Measurements from ENCODE around the gene SLC25A21.

Gene SLC25A21

DNA sequence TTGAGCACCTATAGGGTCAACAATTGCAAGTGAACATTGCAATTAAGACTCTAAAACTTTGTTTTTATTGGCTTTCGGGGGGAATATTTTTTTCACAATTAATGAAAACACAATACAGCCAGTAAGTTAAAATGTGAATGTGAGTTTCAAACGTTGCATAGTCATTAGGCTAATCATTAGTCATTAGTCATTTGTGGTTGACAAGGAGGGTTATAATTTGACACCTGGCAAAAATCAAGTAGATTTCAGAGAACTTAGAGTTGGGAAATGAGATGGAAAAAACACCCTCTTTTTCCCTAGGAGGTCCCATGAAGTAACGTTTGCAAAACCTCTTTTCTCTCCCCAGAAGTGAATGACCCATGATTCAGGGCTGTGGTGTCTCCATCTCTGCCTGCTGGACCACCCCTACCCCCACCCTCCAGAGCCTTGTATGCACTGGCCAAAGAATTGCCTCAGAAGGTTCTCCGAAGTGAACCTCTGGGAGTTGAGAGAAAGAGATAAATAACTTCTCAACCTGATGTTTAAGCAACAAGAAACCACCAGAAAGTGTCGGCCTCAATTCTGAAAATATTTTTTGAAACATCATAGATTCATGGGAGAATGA lies 314.5 kb downstream of the SLC25A21 start:
- DNase-seq = no peak

DNA sequence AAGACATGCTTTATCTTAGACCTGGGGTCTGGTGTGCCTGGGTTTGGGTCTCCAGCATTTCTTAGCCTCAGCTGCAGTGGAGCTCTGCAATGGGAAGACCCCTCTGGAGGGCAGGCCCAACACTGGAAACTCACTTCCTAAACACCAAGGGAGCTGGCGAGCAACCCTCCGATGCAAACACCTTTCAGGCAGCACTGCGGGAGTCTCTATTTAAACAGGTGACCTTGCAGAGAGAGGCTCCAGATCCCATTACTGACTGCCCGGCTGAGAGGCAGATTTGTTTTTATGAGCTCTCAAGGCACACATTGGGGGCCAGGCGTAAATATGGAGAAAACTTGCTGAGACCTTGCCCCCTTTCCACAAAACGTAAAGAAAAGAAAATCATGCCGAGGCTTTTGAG lies 315.3 kb downstream of the SLC25A21 start:
- DNase-seq = no peak

DNA sequence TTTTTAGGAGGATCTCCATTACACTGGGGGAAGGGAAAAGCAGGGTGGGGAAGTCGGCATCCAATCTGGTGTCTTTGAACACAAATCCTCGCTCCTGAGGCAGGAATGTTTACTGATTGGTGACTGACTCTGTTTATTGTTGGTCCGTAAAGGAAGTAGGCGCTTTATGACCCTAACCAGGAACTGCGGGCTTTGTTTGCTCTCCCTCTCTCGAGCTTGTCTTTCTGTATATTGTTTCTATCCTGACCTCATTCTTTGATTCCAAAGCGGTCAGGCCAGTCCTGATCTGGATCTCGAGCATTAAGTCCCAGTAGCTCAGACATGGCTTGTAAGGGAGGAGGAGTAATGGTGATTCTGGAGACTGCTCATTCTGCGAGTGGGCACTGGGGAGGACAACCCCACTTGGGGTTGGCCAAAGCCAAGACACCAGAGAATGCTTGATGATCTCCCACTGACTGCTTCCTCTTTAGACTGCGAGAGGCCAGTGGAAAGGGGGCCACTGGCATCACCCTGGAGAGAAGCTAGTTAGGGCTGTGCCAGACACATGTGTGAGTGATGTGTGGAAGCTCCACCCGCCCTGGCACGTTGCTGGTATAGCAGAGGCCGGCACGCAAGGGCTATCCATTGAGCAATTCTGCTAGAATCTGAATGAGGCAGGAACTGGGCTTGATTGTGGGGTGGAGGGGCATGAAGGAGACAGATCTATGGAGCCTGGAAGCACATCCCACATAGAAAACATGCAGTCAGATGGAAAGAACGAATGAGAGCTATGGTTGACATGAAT lies 316.1 kb downstream of the SLC25A21 start:
- no peak for DNase-seq

DNA sequence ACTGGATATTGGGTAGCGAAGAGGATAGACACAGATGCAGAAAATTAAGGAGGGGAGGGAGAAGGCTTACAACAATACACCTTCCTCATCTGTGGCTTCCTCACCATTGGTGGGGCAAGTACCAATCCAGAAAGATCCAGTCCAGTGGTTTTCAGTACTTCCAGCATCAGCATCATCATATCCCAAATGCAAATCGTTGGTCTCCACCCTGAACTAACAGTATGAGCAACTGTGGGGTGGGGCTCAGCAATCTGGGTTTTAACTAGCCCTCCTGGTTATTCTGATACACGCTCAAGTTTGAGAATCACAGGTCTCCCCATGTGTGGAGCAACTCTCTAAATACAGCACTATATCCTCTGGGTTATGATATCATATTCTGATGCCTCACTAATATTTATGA lies 317.0 kb downstream of the SLC25A21 start:
- DNase-seq = no peak

DNA sequence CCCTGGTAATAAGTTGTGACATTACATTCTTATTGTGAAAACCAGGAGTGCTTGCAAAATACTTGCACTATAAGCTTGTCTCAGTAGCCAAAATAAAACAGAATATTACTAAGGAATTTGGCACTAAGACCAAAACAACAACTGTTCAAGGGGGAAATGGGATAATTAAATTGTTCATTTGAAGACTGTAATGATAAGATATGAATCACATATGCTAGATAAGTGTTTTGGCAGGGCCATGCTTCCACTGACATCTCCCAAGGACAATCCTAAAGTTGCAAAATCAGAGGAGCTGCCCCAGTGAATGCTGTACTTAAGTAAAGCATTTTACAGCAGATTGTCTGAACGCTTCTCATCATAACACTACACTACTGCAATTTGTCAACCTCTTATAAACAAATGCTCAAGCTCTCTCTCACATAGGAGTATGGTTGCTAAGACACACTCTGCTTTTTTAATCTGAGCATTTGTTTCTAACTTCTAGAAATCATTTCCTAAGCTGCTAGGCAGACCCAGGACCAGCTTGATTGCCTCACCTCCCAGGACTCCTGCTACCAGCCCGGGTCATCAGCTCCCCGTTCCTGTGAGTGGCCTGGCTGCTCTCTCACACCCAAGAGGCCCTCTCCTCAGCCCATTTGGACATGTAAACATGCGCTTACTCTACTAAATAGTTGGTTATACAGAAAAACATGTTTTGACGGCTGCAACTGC lies 319.3 kb downstream of the SLC25A21 start:
- no peak for DNase-seq

DNA sequence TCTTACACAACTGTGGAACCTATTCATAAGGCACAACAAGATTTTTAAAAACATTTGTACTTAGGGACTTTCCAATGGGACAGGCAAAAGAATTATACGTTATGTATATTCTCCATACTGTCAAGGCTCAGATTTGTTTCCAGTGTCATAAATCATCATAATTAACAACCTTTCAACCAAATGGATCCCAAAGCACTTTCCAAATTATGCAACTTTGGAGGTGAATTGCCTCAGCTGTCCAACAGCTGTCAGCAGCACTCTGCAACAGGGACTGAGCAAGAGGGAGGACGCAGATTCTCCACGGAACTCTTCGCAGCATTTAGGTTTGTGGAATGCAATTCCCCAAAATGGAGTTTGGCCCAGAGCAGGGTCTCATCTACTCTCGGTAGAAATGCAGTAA lies 324.2 kb downstream of the SLC25A21 start:
- DNase-seq = no peak

DNA sequence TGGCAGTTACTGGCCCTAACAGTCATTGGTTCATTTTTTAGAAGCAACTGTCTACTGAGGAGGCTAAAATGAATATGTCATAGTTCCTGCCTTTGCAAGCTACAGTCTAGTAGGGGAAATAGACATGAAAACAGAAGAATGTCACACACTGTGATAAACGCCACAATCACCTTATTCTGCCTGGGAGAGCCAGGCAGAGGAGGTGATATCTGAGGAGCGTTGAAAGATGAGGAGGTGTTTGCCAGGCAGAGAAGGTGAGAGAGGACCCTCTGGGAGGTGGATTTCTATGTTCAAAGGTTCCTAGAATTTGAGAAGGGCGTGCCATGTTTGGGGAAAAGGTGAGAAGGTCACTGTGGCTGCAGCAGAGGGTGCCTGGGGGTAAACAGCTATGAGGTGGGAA lies 325.0 kb downstream of the SLC25A21 start:
- DNase-seq = no peak

DNA sequence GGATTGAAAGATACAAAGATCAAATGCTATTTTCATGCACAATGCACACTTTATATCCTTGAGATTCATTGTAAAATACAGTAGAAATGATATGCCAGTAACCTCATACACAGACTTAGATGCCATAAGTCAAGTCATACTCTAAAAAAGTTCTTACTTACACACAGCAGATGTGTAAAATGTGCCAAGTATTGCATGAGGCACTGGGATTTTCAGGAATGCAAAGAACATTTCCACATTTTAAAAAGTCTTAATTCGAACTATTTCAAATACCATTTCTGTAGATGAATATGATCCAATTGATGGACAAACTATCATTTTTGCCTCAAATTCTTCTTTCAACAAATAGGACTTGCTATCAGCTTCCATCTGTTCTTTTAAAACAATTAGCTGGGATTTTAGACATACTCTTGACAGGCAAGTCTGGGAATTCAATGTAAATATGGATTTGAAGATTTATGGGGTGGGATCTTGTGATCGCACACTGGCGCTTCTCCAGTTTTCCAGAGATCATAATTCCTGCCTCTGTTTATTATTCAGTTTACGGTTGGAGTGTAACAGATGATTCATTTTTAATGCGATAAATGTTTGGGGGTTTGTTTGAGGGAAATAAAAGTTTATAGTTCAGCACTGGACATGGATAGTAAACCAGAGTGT lies 326.9 kb downstream of the SLC25A21 start:
- peak; percentile 5 for DNase-seq

DNA sequence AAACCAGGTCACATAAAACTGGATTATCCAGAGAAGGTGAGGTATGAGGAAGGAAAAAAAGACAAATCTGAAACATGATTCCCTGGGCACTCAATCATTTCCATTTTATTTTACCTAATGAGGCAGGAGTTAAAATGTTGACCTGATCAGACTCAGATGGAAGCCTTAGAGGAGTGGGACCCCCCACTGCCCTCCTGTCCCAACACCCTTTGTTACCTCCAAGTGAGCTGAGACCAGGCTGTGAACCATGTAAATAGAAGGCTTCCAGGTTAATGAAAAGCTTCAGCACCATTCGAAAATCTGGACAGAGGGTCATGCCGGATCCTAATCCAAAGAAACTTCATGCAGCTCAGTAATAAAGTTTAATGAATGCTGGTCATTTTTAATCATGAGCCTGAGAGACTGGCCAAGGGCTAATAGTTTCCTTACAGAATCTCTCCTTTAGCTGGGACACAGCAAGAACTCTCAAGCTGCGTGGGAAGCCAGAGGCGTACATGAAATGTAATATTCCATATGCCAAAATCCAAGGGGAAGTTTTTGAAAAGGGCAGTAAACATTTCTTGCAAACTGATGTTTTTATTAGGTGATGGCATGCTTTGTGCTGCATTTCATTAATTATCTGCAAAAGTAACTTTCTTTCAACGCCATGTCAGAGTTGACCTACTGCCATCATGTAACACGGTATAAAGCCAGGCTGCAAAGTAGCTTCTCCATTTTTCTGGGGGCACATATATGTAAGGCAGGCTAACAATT lies 327.8 kb downstream of the SLC25A21 start:
- DNase-seq = no peak

DNA sequence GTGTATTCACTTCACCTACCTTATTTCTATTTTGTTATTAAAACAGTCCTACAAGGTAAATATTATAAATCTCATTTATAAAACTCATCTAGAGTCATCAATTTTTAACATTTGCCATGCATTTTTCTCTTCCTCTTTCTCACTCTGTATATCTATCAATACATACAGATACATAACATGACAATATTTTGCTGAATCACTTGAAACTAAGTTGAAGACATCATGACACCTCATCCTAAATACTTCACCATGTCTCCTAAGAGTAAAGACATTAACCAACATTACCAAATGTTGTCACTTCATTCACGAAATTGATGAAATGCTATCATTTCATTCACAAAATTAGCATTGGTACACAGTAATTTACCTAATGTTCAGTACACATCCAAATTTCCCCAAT lies 329.0 kb downstream of the SLC25A21 start:
- no peak for DNase-seq

DNA sequence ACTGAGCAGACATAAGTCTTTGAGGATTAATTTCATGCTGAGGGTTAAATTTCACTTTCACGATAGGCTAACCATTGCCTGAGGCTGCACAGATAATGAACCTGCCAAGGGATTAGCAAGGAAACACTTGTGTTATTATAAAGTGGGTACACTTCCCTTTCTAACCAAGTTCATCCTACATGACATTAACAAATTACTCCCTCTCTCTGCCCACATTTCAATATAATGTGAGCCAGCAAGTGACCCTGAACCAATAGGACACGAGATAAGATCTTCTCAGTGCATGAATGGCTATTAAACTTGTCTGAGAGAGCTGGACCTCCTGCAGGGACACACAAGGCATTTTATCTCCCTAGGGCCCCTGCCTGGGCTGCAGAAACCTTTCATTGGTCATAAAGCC lies 337.3 kb downstream of the SLC25A21 start:
- DNase-seq = no peak

DNA sequence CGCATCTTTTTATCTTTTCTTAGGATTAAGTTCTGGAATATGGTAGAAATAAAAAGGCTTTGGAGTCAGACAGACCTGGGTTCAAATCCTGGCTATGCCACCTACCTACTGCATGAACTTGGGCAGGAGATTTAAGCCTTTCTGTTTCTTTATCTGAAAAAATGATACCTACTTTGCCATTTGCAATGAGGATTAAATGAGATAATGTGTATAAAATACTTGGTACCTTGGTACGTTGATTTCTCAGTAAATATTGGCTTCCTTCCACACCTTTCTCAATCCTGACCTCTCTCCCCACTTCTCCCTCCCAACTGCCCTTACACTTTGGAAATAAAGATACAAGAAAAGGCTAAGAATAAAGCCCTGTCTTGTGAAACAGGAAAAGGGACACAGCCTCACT lies 338.1 kb downstream of the SLC25A21 start:
- no peak for DNase-seq

DNA sequence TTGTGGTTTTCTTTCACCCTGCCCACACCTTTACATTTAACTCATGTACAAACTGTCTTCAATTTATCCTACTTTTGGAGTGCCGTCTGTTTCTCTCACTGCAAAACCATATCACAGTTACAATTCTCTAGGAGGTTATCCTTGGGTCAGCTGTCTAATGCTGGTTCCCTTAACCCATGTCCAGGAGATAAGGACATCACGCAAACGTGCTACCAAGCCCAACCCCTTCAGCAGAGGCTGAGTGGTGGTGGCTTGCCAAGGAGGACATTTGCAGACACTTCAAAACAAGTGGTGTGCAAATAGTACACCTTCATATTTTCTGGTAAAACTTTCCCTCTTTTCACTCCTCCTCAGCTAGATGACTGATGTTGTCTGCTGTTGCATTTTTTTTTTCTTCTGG lies 342.9 kb downstream of the SLC25A21 start:
- DNase-seq = no peak

DNA sequence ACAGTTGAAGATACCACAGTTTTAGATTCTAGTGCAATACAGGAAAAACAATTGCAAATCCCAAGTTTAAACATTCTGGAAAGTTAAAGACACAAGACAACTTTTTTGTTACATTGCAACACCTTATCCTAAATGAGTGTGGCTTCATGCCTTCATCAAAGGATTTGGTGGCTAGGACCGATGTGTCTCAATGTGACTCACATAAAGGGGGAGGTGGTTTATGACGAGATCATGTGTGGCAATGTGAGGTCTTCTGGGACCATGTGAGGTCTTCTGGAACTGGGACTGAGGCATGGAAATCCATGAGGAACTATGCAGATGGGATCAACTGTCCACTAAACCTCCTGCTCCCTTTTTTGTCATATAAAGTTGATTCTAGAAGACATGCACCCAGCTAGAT lies 344.5 kb downstream of the SLC25A21 start:
- DNase-seq = no peak

DNA sequence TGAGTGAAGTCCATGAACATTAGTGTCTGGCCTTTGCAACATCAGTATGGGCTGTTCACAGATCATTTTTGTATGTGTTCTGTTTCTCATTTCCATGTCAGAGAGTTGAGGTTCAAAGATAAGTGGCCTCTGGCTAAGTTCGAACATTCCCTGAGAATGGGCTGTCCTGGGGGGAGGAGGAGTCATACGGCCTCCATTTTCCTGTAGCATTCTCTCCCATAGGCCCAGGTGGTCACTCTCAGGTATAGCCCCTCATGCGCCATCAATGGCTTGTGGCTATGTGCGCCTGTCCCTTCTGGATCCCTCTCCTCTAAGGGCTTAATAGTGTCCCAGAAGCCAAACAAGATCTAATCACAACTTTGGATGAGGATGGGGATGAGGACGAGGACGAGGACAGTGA lies 345.8 kb downstream of the SLC25A21 start:
- no peak for DNase-seq

DNA sequence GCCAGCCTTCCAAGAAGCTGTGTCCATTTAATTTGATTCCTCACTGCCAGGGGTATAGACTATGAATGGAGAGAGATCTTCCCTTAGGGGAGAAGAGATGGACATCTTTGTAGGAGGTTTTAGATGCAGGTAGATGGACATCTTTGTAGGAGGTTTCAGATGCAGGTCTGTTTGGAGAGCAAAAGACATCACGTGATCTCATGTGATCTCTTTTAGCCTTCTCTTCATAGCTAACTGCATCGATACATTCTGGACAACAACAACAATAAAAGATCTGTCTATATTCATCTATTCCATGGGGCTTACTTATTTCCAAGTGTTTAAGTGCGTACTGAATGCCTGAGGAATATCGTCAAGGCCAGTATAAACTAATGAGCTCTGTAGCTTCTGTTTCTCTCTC lies 347.6 kb downstream of the SLC25A21 start:
- DNase-seq = no peak

DNA sequence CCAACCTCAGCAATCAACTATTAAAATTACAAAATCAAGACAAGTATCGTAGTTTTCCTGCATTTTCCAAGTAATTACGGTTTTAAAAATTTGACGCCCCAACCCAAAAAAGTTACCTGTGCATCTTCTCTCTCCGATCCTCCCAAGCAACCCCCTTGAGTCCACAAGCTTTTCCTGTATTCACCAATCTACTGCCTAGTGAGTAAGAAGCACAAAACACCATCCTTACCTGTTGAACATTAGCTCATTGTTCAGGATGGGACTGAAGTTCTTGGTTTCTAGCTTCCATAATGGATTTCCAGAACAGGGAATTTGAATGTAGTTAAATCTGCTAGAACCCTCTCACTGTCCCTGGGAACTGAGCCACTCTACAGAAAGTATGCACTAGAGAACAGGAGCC lies 348.8 kb downstream of the SLC25A21 start:
- no peak for DNase-seq

DNA sequence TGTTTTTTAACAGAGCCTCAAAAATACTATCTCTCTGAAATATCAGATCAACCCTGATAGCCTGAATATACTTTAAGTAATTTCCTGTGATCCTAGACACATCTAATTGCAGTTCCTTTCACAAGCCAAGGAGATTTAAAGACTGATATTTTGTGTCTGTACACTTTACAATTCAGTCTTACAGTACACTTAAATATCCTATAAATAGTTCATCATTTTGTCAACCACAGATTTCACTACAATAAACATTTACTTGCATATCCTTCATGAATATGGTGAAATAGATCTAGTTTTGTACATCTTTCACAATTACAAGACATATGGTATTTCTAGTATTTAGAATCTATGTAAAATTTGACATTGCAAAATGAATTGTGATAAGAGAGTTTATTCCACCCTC lies 349.7 kb downstream of the SLC25A21 start:
- no peak for DNase-seq

DNA sequence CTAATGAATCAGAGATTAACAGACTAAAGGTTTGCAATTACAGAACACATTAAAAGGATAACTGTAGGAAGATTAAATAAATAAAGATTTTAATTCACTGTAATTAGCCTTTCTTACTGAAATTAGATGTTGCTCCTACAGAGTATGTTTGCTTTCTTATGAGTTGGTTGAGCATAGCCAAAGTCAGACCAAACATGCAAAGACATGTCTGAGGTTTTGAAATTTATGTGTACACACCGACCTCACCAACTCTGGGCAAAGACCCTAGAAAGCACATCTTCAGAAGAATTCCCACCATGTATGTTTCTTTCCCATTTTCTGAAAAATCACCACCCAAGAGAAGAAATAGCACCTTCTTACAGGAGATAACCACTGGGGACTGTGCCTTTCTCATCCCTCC lies 351.5 kb downstream of the SLC25A21 start:
- no peak for DNase-seq

DNA sequence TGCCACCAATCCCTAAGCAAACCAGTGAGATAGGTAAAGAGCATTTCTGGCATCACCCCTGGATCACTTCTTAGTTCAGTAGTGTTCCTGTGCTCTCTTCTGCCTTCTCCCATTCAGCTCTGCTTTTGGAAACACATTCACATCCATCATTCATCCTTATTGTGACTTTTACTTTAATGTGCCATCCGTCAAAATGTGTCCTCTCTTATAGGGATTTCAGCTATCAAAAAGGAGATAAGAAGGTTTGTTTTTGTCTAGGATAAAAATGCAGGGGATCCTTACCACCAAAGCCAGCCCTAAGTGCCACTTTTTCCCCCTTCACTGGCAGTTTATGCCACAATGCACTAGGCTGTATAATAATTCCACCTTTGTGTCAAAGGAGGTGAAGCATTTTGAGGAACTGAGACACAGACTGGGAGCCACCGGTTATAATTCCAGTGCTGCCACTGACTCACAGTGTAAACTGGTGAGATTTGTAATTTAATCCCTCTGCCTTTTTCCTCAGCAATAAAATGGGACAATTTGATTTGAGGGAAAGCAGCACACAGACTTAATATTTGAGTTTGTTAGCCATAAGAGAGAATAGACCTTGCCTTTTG lies 352.2 kb downstream of the SLC25A21 start:
- no peak for DNase-seq

DNA sequence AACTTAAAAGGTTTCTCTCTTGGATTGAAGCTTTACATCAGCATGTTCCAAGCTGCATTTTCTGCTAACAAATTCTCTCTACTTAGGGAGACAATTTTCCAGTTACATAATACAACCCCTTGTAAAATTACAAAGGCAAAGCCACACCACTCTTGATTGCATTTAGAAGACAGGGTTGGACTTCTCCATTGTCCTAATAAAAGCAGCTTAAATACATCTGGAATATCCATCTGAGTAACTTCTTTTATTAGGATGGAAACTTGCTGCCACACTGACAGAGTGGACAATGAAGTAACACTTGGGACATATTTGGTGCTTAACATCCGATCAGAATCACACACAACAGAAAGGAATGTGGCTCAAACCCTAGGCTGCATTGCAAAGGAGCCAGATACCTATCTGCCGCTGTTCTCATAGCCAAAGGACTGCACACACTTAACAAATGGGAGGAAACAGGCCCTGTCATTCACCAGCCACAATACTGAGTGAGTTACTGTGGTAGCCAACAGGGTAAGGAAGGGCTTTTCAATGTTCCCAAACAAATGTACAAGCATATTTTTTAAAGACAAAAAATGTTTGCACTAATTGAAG lies 353.5 kb downstream of the SLC25A21 start:
- DNase-seq = peak; percentile 10

DNA sequence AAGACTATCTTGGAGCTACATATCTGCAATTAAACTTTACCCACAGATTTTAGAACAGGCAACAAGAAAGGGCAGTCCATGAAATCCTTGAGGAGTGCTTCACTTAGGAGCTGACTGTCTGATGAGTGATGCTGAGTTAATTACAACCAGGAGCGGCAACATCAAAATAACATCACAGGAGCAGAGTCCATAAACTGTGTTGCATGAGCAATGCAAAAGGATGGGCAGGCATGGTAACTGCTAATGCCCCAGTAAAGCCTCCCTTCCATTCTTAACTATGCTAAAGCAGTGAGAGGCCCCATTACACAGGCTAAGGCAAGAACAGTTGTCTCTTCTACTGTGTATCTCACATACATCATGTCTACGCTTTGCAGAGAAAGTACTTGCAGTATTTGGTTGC lies 354.2 kb downstream of the SLC25A21 start:
- DNase-seq = no peak
